ENCODE results near the gene SORBS1. TPM values are rescaled to one million over a fixed set of nuclear protein-coding genes. Genes with fewer than 3 reads are reported as not detected.
A peak's percentile ranks its signal among the peaks of the same experiment; 100 is the strongest.

Gene SORBS1
- total and polyA plus RNA-seq, 8 donors: 11.4 to 25.6 (median 16.8) TPM

GRCh38 chr10:95442341-95442740, 118.8 kb downstream of the SORBS1 start:
- Histone ChIP-seq H3K4me3 (no peak overlapping the region), H3K27me3 (no peaks in the 10 kb centered on the region), H3K27ac (no peak overlapping the region), H3K36me3 (no peaks in the 10 kb centered on the region), H3K4me1 (peaks cover 18 to 34% (median 22%) of the 10 kb centered on the region in 3 donors), H3K9me3 (no peaks in the 10 kb centered on the region)
- ATAC-seq (no peak), FAIRE-seq (no peak), DNase-seq (no peak)
- intact Hi-C loops (cut with DNase I): no loop called here
- no peak for TF ChIP-seq CTCF (IDR thresholded peaks at IDR 0.05)
- 95% methylated on average over 6 to 7 of the region's 7 CpGs for whole genome bisulfite sequencing, 2 donors

GRCh38 chr10:95441547-95441923, 119.6 kb downstream of the SORBS1 start:
- ATAC-seq: no peak
- DNase-seq: no peak
- no peak for TF ChIP-seq CTCF (IDR thresholded peaks at IDR 0.05)
- H3K36me3 ChIP-seq: no peaks in the 10 kb centered on the region
- no peak overlapping the region for H3K4me3 ChIP-seq
- 56 to 65% methylated on average over 2 of the region's 2 CpGs for WGBS, 2 donors
- no peaks in the 10 kb centered on the region for H3K27me3 ChIP-seq
- H3K4me1 ChIP-seq: peaks cover 18 to 34% (median 22%) of the 10 kb centered on the region in 3 donors
- FAIRE-seq: no peak
- H3K9me3 ChIP-seq: no peaks in the 10 kb centered on the region
- H3K27ac ChIP-seq: peak overlapping the region in 2 of 4 donors; percentile 37 to 63
- intact Hi-C loops (cut with DNase I): no loop called here

GRCh38 chr10:95440756-95441546, 120.2 kb downstream of the SORBS1 start:
- FAIRE-seq: no peak
- Histone ChIP-seq H3K27me3 (no peaks in the 10 kb centered on the region), H3K4me1 (peaks cover 16 to 30% (median 18%) of the 10 kb centered on the region in 3 donors), H3K27ac (peak overlapping the region in 2 of 4 donors; percentile 37 to 63), H3K36me3 (no peaks in the 10 kb centered on the region), H3K4me3 (no peak overlapping the region), H3K9me3 (no peaks in the 10 kb centered on the region)
- WGBS, 2 donors: 14 to 18% methylated on average over 7 of the region's 7 CpGs
- ATAC-seq: peak; percentile 53 to 79 (median 72)
- no peak for TF ChIP-seq CTCF (IDR thresholded peaks at IDR 0.05)
- DNase-seq: peak in 3 of 6 donors; percentile 39 to 51 (median 43)
- intact Hi-C loops (cut with DNase I): no loop called here

GRCh38 chr10:95440038-95440725, 121.0 kb downstream of the SORBS1 start:
- H3K4me1 ChIP-seq: peaks cover 9 to 23% (median 10%) of the 10 kb centered on the region in 3 donors
- no peak for FAIRE-seq
- peak overlapping the region in 2 of 4 donors; percentile 37 to 63 for H3K27ac ChIP-seq
- H3K27me3 ChIP-seq: no peaks in the 10 kb centered on the region
- H3K36me3 ChIP-seq: no peaks in the 10 kb centered on the region
- ATAC-seq: no peak
- TF ChIP-seq CTCF (IDR thresholded peaks at IDR 0.05): no peak
- intact Hi-C loops (cut with DNase I): no loop called here
- WGBS, 2 donors: 77 to 83% methylated on average over 6 of the region's 6 CpGs
- no peak overlapping the region for H3K4me3 ChIP-seq
- H3K9me3 ChIP-seq: no peaks in the 10 kb centered on the region
- DNase-seq: no peak

Data from pancreas (tissue), 10 donors.